B cell (primary cell): ENCODE data around the gene TBC1D14. TPM values are rescaled to one million over a fixed set of nuclear protein-coding genes. Genes with fewer than 3 reads are reported as not detected.

Experiments
- ATAC-seq: fragments of 200-7000 bp; cut with Tn5 transposase; one replicate; pipeline ENCODE4 v1.10.0; 2021; ENCODE audit warnings: low read depth, mild to moderate bottlenecking, moderate number of reproducible peaks, moderate library complexity
- CTCF ChIA-PET: fragments of 350-600 bp; sonication (Branson Sonifier 250); formaldehyde crosslinking; loops from one replicate; lab custom pipeline; 2021; ENCODE audit warnings: antibody characterized with exemption, inconsistent platforms; lab: Charles Lee
- POLR2A ChIA-PET: fragments of 350-600 bp; sonication (Branson Sonifier 250); formaldehyde crosslinking; loops from one replicate; lab custom pipeline; 2021; ENCODE audit warnings: antibody characterized with exemption; lab: Charles Lee
- DNase-seq: peaks from one replicate; pipeline ENCODE4 v3.0.0; 2013
- H2AFZ ChIP-seq: 2 replicates; pipeline ENCODE4 v1.6.1; 2012; ENCODE audit warnings: mild to moderate bottlenecking, low read depth, low read length; ENCODE audit not compliant: insufficient read depth, poor library complexity, severe bottlenecking
- H3K27ac ChIP-seq, 2 donors: 1 replicate in 1 of 2; 2 replicates in 1 of 2; pipeline ENCODE4 v1.5.1; 2012 to 2013; ENCODE audit warnings: low read length in 2 of 2, mild to moderate bottlenecking in 2 of 2, moderate library complexity in 1 of 2
- H3K27me3 ChIP-seq, 4 experiments: fragments of 200-600 bp in 1 of 4; sonication (generic) in 1 of 4; replicated peaks in 1 of 4; 1 replicate in 2 of 4; 2 replicates in 2 of 4; pipeline versions ENCODE4 v1.6.1 to v1.7.0; 2013 to 2016; ENCODE audit warnings: low read length in 3 of 4, mild to moderate bottlenecking in 2 of 4, mixed read lengths in 1 of 4, moderate library complexity in 1 of 4; ENCODE audit not compliant: insufficient read depth in 4 of 4, control insufficient read depth in 3 of 4; ENCODE audit errors: control extremely low read depth in 1 of 4
- H3K36me3 ChIP-seq, 2 experiments: replicated peaks in 1 of 2; 1 replicate in 1 of 2; 2 replicates in 1 of 2; pipeline versions ENCODE4 v1.6.1 to v1.7.1; 2013; ENCODE audit warnings: low read length in 1 of 2; ENCODE audit not compliant: insufficient read depth in 2 of 2, control insufficient read depth in 1 of 2; ENCODE audit errors: control extremely low read depth in 1 of 2, extremely low read depth in 1 of 2
- H3K4me1 ChIP-seq, 2 donors: fragments of 200-600 bp in 1 of 2; sonication (generic) in 1 of 2; 1 replicate in 1 of 2; 2 replicates in 1 of 2; pipeline versions ENCODE4 v1.5.1 to v1.6.1; 2013 to 2017; ENCODE audit warnings: low read length in 2 of 2; ENCODE audit not compliant: control insufficient read depth in 2 of 2, insufficient read depth in 2 of 2
- H3K4me2 ChIP-seq: replicated peaks from 2 replicates; pipeline ENCODE3; 2012; ENCODE audit warnings: mild to moderate bottlenecking, low read depth, low read length; ENCODE audit not compliant: poor library complexity, severe bottlenecking
- H3K4me3 ChIP-seq, 5 experiments: fragments of 200-600 bp in 1 of 5; sonication (generic) in 1 of 5; 1 replicate in 3 of 5; 2 replicates in 2 of 5; pipeline versions ENCODE4 v1.5.1 to v1.7.0; 2011 to 2016; ENCODE audit warnings: low read length in 4 of 5, mild to moderate bottlenecking in 4 of 5, low read depth in 2 of 5, control low read depth in 1 of 5, moderate library complexity in 1 of 5; ENCODE audit not compliant: insufficient read depth in 1 of 5; ENCODE audit errors: control extremely low read depth in 1 of 5, extremely low read depth in 1 of 5
- H3K79me2 ChIP-seq: fragments of 200-600 bp; sonication (generic); one replicate; pipeline ENCODE4 v1.6.0; 2016; ENCODE audit warnings: low read length; ENCODE audit not compliant: control insufficient read depth, insufficient read depth
- H3K9ac ChIP-seq: fragments of 200-600 bp; sonication (generic); 2 replicates; pipeline ENCODE4 v1.6.1; 2017; ENCODE audit warnings: mild to moderate bottlenecking, low read length, moderate library complexity
- H3K9me3 ChIP-seq, 3 donors: one replicate each; pipeline versions ENCODE4 v1.6.1 to v1.7.1; 2013; ENCODE audit warnings: low read length in 2 of 3; ENCODE audit not compliant: control insufficient read depth in 2 of 3, insufficient read depth in 1 of 3; ENCODE audit errors: control extremely low read depth in 1 of 3
- H4K20me1 ChIP-seq: 2 replicates; pipeline ENCODE4 v1.6.0; 2012; ENCODE audit warnings: mild to moderate bottlenecking, low read length; ENCODE audit not compliant: insufficient read depth, control insufficient read depth, poor library complexity, severe bottlenecking
- H3K27ac Mint-ChIP-seq: one replicate; pipeline ENCODE4 v1.8.0; 2021; ENCODE audit warnings: mixed read lengths
- H3K27me3 Mint-ChIP-seq: one replicate; pipeline ENCODE4 v1.8.0; 2021; ENCODE audit warnings: mixed read lengths
- H3K4me1 Mint-ChIP-seq: one replicate; pipeline ENCODE4 v1.8.0; 2021; ENCODE audit warnings: mixed read lengths
- H3K4me3 Mint-ChIP-seq: one replicate; pipeline ENCODE4 v1.8.0; 2021; ENCODE audit warnings: mixed read lengths
- H3K9me3 Mint-ChIP-seq: one replicate; pipeline ENCODE4 v1.8.0; 2022; ENCODE audit warnings: mixed read lengths; ENCODE audit not compliant: insufficient read depth
- CTCF ChIP-seq: fragments of 200-600 bp; IDR thresholded peaks from one replicate; pipeline ENCODE4 v1.8.0; 2022; ENCODE audit warnings: antibody characterized with exemption, mild to moderate bottlenecking
- EZH2 ChIP-seq: IDR thresholded peaks from 2 replicates; pipeline ENCODE4 v1.6.1; 2012; ENCODE audit warnings: borderline replicate concordance, low read depth, mild to moderate bottlenecking, moderate library complexity, low read length; ENCODE audit not compliant: insufficient read depth, poor library complexity, severe bottlenecking
- WGBS: methylation state at CpG from one replicate; pipeline ENCODE4 v1.1.5; 2013; ENCODE audit warnings: missing lambda C conversion rate; ENCODE audit not compliant: insufficient coverage; 5-methylcytosine and 5-hydroxymethylcytosine counted together
- intact Hi-C: fragments of 100-400 bp; cut with micrococcal nuclease; formaldehyde crosslinking; loops from one replicate; pipeline ENCODE4 v1.10.0; 2022
- polyA plus RNA-seq: library from polyadenylated mRNA; depleted of rRNA; stranded (reverse); fragments of >200 nt; gene quantifications from 2 replicates; pipeline ENCODE4 v1.2.3, GENCODE V29; 2012
- total RNA-seq, 2 donors: library from RNA; stranded (reverse); fragments of 120-200 nt in 1 of 2; gene quantifications; 1 replicate in 1 of 2; 2 replicates in 1 of 2; pipeline versions ENCODE4 v1.2.3 to v1.2.4, GENCODE V29; 2013 to 2022

TBC1D14 gene
- total and polyA plus RNA-seq, 2 donors (not counting 1 experiment from before 2014, with no cell fraction given): 21.9 to 42.0 TPM

- CTCF ChIA-PET: interaction anchor here (1.3 to 2.1 kb wide), 2 partner anchors 13 to 53 kb away, joined by 3 to 6 read pairs; no protein-coding TSS in a partner anchor
Measured at GRCh38 chr4:7017446-7018048, 107.9 kb downstream of the TBC1D14 start.

More at GRCh38 chr4:7017446-7018048, 107.9 kb downstream of the TBC1D14 start:
- Histone ChIP-seq H2AFZ (no peak overlapping the region), H3K4me3 (no peak overlapping the region), H4K20me1 (peaks cover 28% of the 10 kb centered on the region), H3K4me1 (peaks cover 13 to 18% of the 10 kb centered on the region in 2 donors), H3K9ac (no peak overlapping the region), H3K27ac (no peak overlapping the region), H3K27me3 (no peaks in the 10 kb centered on the region), H3K9me3 (no peaks in the 10 kb centered on the region), H3K36me3 (peaks cover 1 to 61% of the 10 kb centered on the region in 2 experiments), H3K4me2 (no peak overlapping the region), H3K79me2 (peaks cover 49% of the 10 kb centered on the region)
- Mint-ChIP-seq H3K4me1 (peaks cover 23% of the 10 kb centered on the region), H3K9me3 (peaks cover 2% of the 10 kb centered on the region), H3K4me3 (no peak overlapping the region), H3K27me3 (no peaks in the 10 kb centered on the region), H3K27ac (no peak overlapping the region)
- ATAC-seq: no peak
- whole genome bisulfite sequencing: 97% methylated on average over 6 of the region's 6 CpGs
- DNase-seq: no peak
- POLR2A ChIA-PET: interaction anchor here (0.5 to 0.6 kb wide), 2 partner anchors 18 to 23 kb away, joined by 3 to 8 read pairs; no protein-coding TSS in a partner anchor
- intact Hi-C loops: no loop called here
- no peak for TF ChIP-seq CTCF
- no peak for TF ChIP-seq EZH2
